GM18951 (cell line): Measurements from ENCODE around the gene SLC17A6.

Experiments
- POLR2A ChIP-seq: IDR thresholded peaks from 4 replicates; pipeline ENCODE4 v1.6.1; 2011; ENCODE audit warnings: mild to moderate bottlenecking; ENCODE audit not compliant: insufficient read length, insufficient read depth; ENCODE audit errors: extremely low read depth
- in situ Hi-C: fragments of 300-500 bp; cut with MboI; formaldehyde crosslinking; loops from one replicate; pipeline ENCODE4 v1.12.0; 2022; ENCODE audit warnings: low sequenced_read_pairs, mixed read lengths, inconsistent platforms; ENCODE audit not compliant: unreplicated experiment

The SLC17A6 gene

DNA sequence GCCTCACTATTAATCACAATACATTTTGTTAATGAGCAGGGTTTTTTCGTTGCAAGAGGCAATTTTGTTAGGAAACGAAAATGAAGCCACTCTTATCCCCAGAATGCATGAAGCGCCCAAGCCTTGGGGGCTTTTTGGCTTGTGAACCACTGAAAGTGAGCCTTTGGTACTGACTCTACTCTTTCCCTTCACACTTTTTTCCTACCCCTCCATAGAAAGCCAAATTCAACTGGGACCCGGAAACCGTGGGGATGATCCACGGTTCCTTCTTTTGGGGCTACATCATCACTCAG is 4.8 kb downstream of the SLC17A6 start:
- TF ChIP-seq POLR2A: no peak
- in situ Hi-C loops: loop anchor here (25.0 kb wide), 1 partner anchor 444 kb away; no protein-coding TSS in a partner anchor

DNA sequence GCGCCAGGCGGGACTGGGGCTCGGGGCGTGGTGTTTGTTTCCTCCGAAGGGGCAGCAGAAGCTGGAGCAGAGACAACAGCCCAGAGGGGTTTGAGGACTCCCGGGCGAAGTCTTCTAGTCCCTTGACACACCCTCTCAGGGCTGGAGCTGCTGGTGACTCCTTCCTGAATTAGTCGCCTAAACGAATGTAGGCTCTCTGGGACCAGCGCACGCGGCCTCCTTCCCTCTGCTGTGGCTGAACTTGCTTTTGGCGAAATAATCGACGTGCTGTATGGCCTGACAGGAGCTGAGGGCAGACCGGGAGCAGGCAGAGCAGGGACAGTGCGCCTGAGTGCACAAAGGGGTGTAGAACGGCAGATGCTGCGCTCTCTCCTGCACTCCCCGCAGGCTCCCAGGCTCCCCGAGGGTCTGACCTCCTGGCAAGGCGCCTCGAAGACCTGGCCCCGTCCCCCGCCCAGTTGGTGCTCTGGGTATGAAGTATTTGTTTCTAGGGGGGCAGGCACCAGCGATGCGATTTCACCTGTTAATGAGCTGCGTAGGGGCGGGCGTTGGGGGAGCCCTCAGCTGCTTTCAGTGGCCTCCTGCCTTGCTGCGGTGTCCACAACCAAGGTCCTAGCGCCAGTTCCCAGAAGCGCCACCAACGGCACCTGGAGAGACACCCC is 5.3 kb downstream of the SLC17A6 start:
- no peak for TF ChIP-seq POLR2A
- in situ Hi-C loops: loop anchor here (25.0 kb wide), 1 partner anchor 444 kb away; no protein-coding TSS in a partner anchor

DNA sequence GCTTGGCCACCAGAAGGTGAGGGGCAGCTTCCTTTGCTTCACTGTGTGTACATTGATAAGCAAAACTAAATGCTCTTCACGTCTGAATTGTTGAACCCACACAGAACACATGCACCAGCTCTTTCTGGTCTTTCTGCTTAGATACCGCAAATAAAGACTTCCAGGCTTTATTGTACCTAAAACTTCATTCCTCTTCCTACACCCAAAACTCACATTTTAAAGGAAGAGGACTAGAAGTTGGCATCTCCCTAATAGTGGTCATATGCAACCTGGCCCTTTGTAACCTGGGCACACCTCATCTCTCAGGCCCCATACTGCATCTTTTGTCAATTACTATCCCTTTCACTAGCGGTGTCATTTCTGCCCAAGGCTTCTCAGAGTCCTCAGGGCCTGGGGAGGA is 5.9 kb downstream of the SLC17A6 start:
- in situ Hi-C loops: loop anchor here (25.0 kb wide), 1 partner anchor 443 kb away; no protein-coding TSS in a partner anchor

DNA sequence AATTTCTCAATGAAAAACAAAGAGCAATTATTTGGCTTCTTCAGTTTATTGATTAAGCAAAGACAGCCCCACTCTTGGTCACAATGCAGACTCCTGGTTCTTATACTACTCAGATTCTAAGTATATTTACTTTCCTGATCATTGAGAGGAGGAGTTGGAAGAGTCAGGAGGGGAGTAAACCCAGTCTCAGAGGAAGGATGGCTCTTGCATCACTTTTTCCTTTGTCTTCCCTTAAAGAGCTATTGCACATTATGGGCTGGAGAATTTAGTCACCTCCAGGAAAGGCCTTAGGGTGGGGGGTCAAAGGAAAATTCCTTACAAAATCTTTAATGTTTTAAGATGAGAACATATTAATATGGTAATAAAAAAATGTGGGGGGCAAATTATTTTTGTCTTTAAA is 8.1 kb downstream of the SLC17A6 start:
- in situ Hi-C loops: loop anchor here (25.0 kb wide), 1 partner anchor 441 kb away; no protein-coding TSS in a partner anchor
- no peak for TF ChIP-seq POLR2A

More for the DNA sequence above, 5.9 kb downstream of the SLC17A6 start:
- TF ChIP-seq POLR2A: no peak

DNA sequence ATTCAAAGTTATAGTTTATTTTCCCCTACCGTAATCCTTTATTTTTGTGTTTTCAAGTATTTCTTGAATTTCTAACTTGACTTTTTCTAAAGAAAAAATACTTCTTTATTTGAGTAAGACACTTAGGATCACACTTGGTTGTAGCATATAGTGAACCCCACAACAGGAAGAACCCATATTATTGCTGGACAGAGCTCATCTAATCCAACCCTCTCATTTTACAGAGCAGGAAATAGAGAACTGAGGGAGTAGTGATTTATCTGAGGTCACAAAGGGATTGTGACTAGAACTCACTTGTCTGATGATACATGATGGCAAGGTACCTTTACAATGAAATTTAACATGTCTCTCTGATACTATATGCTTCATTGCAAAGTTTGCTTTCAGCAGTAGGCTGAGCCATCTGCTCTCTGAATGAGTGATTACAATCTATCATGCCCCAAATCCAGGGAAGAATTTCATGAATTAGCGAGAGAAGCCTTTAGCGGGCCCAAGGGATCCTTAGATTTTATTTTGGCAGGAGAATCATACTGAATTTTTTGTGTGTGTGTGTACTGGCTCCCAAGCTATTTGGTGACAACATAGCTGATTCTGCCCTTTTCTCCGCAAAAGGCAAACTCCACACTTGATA is 9.8 kb downstream of the SLC17A6 start:
- TF ChIP-seq POLR2A: no peak
- in situ Hi-C loops: loop anchor here (25.0 kb wide), 1 partner anchor 439 kb away; no protein-coding TSS in a partner anchor

DNA sequence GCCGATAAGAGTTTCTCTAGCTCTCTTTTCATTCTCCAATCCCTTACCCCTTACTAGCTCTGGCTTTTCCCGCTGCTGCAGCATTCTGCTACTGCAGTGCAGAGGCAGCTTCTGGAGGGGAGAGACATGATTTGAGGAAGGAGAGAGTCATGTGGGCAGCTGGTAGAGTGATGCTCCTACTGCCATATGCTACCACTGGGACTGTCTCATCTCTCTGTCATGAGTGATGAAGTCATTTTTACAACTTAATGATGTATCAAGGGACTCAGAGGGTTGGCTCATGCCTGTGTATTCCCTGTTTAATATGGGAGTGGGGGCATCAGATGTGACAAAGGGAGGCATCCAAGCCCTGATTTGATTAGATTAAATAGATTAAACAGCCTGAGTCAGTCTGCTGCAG is 11.3 kb downstream of the SLC17A6 start:
- TF ChIP-seq POLR2A: no peak
- in situ Hi-C loops: loop anchor here (25.0 kb wide), 1 partner anchor 438 kb away; no protein-coding TSS in a partner anchor

DNA sequence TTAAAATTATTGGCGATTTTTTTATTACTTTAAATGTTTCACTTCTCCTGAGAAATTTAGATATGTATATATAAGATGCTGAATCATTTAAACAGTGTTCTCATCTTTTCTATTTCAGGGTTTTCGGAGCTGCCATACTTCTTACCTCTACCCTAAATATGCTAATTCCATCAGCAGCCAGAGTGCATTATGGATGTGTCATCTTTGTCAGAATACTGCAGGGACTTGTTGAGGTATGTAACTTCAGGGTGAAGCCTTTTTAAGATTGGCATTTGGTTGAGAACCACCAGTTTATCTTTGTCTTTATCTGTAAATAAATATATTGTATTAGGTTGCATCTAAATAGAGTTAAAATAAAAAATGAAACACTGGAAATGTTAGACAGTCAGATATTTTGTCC is 21.1 kb downstream of the SLC17A6 start:
- no peak for TF ChIP-seq POLR2A
- in situ Hi-C loops: no loop called here

DNA sequence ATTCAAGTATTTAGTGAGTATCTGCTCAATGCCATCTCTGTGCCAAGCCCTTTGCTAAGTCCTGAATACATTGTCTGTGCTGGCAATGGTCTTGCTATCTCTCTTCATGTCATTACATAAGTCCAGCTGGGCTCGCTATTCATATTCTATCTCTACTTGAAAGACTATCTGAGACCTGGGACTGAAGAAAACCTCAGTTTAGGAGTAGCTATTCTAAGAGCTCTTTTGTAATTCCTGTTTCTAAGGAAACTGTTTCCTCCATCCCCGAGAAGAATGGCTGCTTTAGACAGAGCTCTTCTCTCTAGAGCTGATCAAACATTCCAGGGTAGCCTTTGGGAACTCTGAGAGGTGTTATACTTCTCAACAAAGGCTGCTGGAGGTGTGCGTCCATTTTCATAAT is 33.0 kb downstream of the SLC17A6 start:
- in situ Hi-C loops: no loop called here
- TF ChIP-seq POLR2A: no peak

DNA sequence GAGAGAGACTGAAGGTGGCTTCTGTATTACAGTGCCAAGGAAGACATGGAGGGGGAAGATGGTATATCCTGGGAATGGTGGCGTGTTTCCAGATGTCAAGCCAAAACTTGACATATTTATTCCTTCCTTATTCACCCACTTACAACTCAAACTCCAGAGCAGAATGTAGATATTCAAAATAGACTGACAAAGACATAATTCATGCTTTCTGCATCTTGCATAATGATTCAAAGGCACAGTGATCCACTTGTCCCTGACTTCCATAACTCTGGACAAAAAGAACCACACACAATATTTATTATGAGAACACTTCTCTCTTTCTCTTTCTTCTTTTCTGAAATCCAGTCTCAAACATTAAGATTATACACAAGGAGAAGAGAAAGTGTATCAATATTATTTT is 48.9 kb downstream of the SLC17A6 start:
- in situ Hi-C loops: no loop called here
- no peak for TF ChIP-seq POLR2A

DNA sequence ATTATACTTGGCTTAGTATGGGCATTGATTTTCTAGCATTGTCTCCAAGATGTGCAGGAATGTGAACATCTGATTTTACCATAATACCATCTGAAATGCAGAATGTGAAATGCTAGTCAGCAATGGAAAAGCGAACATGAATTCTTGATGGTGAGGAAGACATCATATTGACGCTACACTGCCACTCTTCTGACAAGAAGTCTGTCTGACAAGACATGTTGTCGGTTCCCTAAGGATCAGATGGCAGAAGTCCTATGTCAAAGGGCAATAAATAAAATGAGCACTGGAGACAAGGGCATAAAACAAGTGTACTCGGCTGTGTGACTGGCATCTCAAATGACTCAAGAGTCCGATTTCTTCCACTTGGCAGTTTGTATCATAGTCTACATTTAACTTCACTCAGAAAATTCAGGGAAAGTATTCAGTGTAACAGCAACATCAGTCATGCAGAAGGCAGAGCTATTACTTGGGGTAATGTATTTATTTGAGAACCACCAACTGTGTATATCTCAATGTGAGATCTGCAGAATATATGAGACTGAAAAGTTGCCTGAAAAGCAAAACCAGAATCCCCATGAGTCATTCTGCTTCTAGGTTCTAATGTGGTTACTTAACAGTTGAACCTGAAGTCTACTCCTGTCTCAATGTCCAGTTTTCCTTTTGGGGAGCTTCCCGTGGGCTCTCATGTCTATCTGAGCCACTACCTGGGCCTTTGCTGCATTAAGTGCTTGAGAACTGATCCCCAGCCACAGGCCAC is 51.5 kb downstream of the SLC17A6 start:
- TF ChIP-seq POLR2A: no peak
- in situ Hi-C loops: no loop called here

DNA sequence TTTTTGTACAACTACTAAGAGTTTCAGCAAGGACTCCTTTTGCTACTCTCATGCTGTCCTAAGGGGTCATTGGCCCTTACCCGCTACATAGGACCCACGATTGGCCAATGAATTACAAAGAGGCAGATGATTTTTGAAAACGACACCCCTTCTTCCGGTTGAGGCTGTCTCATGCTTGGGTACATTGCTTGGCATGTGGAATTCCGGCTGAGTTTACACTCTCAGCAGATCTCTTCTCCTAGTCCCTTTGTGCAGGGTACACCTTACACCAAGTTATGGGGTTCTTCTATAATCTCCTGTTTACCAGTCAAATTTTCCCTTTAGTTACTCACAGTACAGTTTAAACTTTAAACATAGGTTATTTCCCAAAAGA is 52.1 kb downstream of the SLC17A6 start:
- in situ Hi-C loops: no loop called here
- no peak for TF ChIP-seq POLR2A

DNA sequence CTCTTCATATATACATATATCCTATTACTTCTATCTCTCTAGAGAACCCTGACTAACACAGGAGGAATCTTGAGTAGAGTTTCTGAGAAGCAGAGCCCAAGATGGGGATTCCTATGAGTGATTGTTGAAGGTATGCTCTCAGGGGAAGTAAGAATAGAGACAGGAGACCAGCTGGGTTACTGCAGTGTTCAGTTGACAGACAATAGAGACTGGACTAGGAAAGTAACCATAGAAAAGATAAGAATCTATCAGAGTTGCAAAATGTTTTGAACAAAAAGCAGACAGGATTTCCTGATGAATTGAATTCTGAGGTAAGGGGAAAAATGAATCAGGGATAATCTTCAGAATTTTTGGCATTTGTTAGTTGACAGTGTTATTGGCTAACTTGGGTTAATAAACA is 54.4 kb downstream of the SLC17A6 start:
- in situ Hi-C loops: no loop called here
- no peak for TF ChIP-seq POLR2A

DNA sequence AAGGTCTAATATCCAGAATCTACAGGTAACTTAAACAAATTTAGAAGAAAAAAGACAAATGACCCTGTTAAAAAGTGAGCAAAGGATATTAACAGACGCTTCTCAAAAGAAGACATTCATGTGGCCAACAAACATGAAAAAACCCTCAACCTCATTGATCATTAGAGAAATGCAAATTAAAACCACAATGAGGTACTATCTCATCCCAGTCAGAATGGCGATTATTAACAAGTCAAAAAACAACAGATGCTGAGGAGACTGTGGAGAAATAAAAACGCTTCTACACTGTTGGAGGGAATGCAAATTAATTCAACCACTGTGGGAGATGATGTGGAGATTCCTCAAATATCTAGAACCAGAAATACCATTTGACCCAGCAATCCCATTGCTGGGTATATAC is 67.2 kb downstream of the SLC17A6 start:
- in situ Hi-C loops: no loop called here
- no peak for TF ChIP-seq POLR2A

DNA sequence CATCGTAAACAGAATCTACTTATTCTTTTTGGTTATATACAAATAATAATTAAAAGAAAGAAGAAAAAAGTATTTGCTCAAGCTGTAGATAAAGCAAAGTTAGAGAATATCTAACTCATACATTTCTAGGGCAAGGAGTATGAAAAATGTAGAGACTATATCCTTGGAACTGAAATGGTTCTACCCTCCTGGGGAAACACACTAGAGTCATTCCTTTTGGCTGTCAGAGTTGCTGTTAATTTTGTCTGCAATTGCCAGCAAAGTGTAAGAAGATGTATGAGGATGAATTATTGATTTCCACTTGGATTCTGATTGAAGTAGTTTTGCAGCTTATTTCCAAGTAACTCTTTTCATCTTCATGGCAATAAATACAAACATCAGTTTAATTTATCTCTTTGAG is 69.1 kb downstream of the SLC17A6 start:
- TF ChIP-seq POLR2A: no peak
- in situ Hi-C loops: no loop called here
